ENCODE results near the gene C7orf25. TPM values are rescaled to one million over a fixed set of nuclear protein-coding genes. Genes with fewer than 3 reads are reported as not detected.

The C7orf25 gene
- total and polyA plus RNA-seq, 10 of the 15 experiments (the other 5 are each of a cell fraction or from before 2014, with no cell fraction given), result 0.63 to 3.2 (median 1.7) TPM

DNA sequence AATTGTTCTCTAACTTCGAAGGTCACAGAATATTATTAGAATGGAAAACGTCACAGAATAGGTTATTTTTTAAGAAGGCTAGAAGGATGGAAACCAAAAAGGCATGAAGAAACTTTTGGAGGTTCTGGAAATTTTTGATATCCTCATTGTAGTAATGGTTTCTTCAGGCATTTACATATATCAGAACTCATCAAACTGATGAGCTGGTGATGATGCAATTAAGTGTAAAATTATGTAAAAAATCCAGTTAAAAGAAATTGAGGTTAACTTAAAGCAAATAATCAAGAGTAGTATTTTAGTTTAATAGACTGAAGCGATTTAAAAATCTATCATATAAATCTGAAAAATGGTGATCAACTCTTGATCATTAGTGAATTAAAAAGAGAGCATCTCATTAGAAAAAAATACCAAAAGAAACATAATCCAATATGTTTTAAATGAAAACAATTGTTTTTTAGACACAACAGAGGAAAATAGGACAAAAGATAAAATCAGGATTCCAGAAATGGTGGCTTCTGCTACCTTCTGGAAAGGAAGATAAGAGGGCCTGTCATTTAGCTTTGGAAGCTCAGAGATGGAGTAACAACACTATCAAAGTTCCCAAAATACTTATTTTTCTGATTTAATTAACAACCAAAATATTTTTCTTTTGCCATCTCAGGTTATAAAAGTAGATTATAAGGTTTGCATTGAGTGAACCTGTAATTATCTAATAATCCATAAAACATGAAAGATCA lies 10.3 kb upstream of the C7orf25 start:
- in situ Hi-C loops (cut with MboI), result no loop called here
- POLR2A ChIA-PET, result interaction anchor here (6.1 kb wide), 1 partner anchor 12 kb away, joined by 50 read pairs; the partner anchor contains the start of genes MRPL32 and PSMA2
- no peak for TF ChIP-seq SMARCA5 (IDR thresholded peaks at IDR 0.05)
- no peak for TF ChIP-seq DPF2 (IDR thresholded peaks at IDR 0.05)
- TF ChIP-seq POLR2A (IDR thresholded peaks at IDR 0.05; ENCODE audit: low read depth, low read length), result no peak
- no peak for TF ChIP-seq TAF1 (IDR thresholded peaks at IDR 0.05; ENCODE audit: borderline replicate concordance, low read depth, low read length)
- TF ChIP-seq TCF3 (IDR thresholded peaks at IDR 0.05; ENCODE audit: borderline replicate concordance, insufficient read depth, low read depth, low read length), result no peak
- TF ChIP-seq, protein P1, sequence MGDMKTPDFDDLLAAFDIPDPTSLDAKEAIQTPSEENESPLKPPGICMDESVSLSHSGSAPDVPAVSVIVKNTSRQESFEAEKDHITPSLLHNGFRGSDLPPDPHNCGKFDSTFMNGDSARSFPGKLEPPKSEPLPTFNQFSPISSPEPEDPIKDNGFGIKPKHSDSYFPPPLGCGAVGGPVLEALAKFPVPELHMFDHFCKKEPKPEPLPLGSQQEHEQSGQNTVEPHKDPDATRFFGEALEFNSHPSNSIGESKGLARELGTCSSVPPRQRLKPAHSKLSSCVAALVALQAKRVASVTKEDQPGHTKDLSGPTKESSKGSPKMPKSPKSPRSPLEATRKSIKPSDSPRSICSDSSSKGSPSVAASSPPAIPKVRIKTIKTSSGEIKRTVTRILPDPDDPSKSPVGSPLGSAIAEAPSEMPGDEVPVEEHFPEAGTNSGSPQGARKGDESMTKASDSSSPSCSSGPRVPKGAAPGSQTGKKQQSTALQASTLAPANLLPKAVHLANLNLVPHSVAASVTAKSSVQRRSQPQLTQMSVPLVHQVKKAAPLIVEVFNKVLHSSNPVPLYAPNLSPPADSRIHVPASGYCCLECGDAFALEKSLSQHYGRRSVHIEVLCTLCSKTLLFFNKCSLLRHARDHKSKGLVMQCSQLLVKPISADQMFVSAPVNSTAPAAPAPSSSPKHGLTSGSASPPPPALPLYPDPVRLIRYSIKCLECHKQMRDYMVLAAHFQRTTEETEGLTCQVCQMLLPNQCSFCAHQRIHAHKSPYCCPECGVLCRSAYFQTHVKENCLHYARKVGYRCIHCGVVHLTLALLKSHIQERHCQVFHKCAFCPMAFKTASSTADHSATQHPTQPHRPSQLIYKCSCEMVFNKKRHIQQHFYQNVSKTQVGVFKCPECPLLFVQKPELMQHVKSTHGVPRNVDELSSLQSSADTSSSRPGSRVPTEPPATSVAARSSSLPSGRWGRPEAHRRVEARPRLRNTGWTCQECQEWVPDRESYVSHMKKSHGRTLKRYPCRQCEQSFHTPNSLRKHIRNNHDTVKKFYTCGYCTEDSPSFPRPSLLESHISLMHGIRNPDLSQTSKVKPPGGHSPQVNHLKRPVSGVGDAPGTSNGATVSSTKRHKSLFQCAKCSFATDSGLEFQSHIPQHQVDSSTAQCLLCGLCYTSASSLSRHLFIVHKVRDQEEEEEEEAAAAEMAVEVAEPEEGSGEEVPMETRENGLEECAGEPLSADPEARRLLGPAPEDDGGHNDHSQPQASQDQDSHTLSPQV (IDR thresholded peaks at IDR 0.05), result no peak
- no peak for TF ChIP-seq EED (IDR thresholded peaks at IDR 0.05; ENCODE audit: low read depth)
- TF ChIP-seq NR2C2 (IDR thresholded peaks at IDR 0.05; ENCODE audit: borderline replicate concordance, control insufficient read depth, insufficient read length, low read depth), result no peak
- TF ChIP-seq RELA (IDR thresholded peaks at IDR 0.05; ENCODE audit: borderline replicate concordance, partially characterized antibody), result no peak
- TF ChIP-seq GABPA (IDR thresholded peaks at IDR 0.05; ENCODE audit: low read depth), result no peak
- no peak for TF ChIP-seq E4F1 (IDR thresholded peaks at IDR 0.05; ENCODE audit: borderline replicate concordance, partially characterized antibody)
- TF ChIP-seq BHLHE40 (IDR thresholded peaks at IDR 0.05; ENCODE audit: borderline replicate concordance in 1 of 2, low read depth in 2 of 2, low read length in 1 of 2), result no peak
- no peak for TF ChIP-seq BMI1 (IDR thresholded peaks at IDR 0.05; ENCODE audit: borderline replicate concordance)
- TF ChIP-seq SKIL (IDR thresholded peaks at IDR 0.05; ENCODE audit: low read depth, poor library complexity, severe bottlenecking), result no peak
- no peak for TF ChIP-seq JUND (IDR thresholded peaks at IDR 0.05; ENCODE audit: low read depth, low read length)

More for the DNA sequence above, 10.3 kb upstream of the C7orf25 start:
- ATAC-seq, result no peak
- SMC1A ChIA-PET (ENCODE audit: uncharacterized antibody, unreplicated experiment), result interaction anchor here (1.4 to 4.1 kb wide), 3 partner anchors 10 to 13 kb away, joined by 5 to 30 read pairs (median 11); partner anchors contain the start of genes MRPL32 and PSMA2
- no peak overlapping the region for H3K9ac ChIP-seq (ENCODE audit: control insufficient read depth, insufficient read depth, low read length)
- CTCF ChIA-PET, result interaction anchor here (1.2 to 3.5 kb wide), 3 partner anchors 9 to 13 kb away, joined by 5 to 13 read pairs (median 9); partner anchors contain the start of genes C7orf25, MRPL32 and PSMA2
- H3K79me2 ChIP-seq (ENCODE audit: control insufficient read depth, insufficient read depth, low read length), result peaks cover 36% of the 10 kb centered on the region
- H3K27ac ChIP-seq (ENCODE audit: control insufficient read depth, insufficient read depth), result no peak overlapping the region
- FAIRE-seq, result no peak
- H3K4me1 ChIP-seq (ENCODE audit: control insufficient read depth, insufficient read depth, low read length), result no peaks in the 10 kb centered on the region
- peaks cover 5 to 26% of the 10 kb centered on the region in 2 experiments for H3K36me3 ChIP-seq (ENCODE audit: control insufficient read depth in 2 of 2, insufficient read depth in 2 of 2, low read length in 1 of 2)
- no peaks in the 10 kb centered on the region for H3K27me3 ChIP-seq (replicated peaks in 1 of 2; ENCODE audit: control insufficient read depth in 2 of 2, insufficient read depth in 2 of 2, low read length in 1 of 2)
- H3K9me3 ChIP-seq (replicated peaks; ENCODE audit: control insufficient read depth, insufficient read depth, low read length), result no peaks in the 10 kb centered on the region
- no peaks in the 10 kb centered on the region for H4K20me1 ChIP-seq (ENCODE audit: control insufficient read depth, insufficient read depth)
- RAD21 ChIA-PET (ENCODE audit: unreplicated experiment), result interaction anchor here (0.5 to 1.0 kb wide), 2 partner anchors 19 to 440 kb away, joined by 3 read pairs; no protein-coding TSS in a partner anchor
- intact Hi-C loops (cut with micrococcal nuclease; ENCODE audit: unreplicated experiment), result no loop called here
- BruUV-seq (replicated peaks), result no TSS peak
- no peak overlapping the region for H3K4me3 ChIP-seq
- DNase-seq (ENCODE audit: low read depth, low spot score), result no peak
- no peak overlapping the region for H2AFZ ChIP-seq (ENCODE audit: control insufficient read depth, low read depth, low read length)
- WGBS (ENCODE audit: insufficient coverage, insufficient replicate concordance, low lambda C conversion rate, missing lambda C conversion rate), result 80% methylated on average over 3 of the region's 3 CpGs
- H3K4me2 ChIP-seq (ENCODE audit: control insufficient read depth, insufficient read depth), result no peak overlapping the region

Measured in GM12878 (cell line).